AG04449 (cell line): ENCODE results near the gene NPW.
A peak's percentile ranks its signal among the peaks of the same experiment; 100 is the strongest.

Experiments used
- CTCF ChIA-PET: fragments of 350-600 bp; formaldehyde crosslinking; extraction: SDS; loops from one replicate; lab custom pipeline; 2021; ENCODE audit warnings: antibody characterized with exemption; lab: Yijun Ruan, JAX
- POLR2A ChIA-PET: fragments of 400-600, 350-600 bp; formaldehyde crosslinking; extraction: SDS; loops from one replicate; lab custom pipeline; 2020; ENCODE audit warnings: antibody characterized with exemption, inconsistent platforms; lab: Yijun Ruan, JAX
- DNase-seq: peaks from one replicate; pipeline ENCODE4 v3.0.0-alpha.2; 2010; ENCODE audit warnings: low read depth, low spot score
- H3K4me3 ChIP-seq: 2 replicates; pipeline ENCODE4 v1.5.1; 2011; ENCODE audit warnings: low read depth, mild to moderate bottlenecking, control low read depth, low read length
- TF ChIP-seq, protein P1 (sequence below): IDR thresholded peaks from one replicate; pipeline ENCODE4 v1.5.1; 2011; ENCODE audit warnings: mild to moderate bottlenecking, moderate library complexity, low read length, control low read depth, inconsistent platforms; ENCODE audit not compliant: insufficient read depth; ENCODE audit errors: missing control alignments

The NPW gene

DNA sequence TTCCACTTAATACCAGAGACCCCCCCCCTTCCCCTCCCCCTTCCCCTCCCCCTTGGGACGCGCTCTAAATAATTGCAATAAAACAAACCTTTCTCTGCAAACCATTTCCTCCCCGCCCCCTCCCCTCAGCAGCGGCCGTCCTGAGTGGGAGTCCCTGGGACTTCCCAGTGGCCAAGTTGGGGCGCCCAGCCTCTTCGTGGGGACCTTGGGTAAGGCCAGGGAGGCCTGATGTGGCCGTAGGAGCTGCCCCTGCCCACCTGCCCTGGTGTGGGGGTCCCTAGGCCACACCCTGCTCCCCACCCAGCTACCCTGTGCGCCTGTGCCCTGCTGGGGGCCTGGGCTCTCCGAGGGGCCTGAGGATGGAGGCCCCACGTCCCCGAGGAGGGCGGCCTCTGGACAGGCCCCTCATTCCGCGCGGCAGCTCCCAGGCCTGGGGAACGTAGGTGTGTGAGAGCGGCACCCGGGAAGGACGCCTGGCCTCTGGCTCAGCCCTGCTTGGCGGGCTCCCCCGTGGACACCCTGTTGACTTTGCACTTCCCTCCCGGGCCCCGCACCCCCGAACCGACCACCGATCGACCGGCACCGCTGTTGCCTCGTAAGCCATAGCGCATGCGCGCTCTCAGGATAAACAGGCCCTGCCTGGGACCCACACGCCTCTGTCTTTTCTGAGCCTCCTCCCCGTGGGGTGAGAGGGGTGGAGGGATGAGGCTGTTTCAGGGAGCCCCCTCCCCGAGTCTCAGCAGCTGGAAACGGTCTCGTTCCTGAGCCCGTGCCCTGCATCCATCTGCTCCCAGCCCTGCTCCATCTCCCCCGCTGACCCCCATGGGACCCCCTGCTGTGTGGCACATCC lies 19.0 kb downstream of the NPW start:
- no peak for DNase-seq
- POLR2A ChIA-PET: interaction anchor here (1.0 kb wide), 1 partner anchor 117 kb away, joined by 4 read pairs; the partner anchor contains the start of gene TRAF7
- H3K4me3 ChIP-seq: no peak overlapping the region
- TF ChIP-seq, protein P1, sequence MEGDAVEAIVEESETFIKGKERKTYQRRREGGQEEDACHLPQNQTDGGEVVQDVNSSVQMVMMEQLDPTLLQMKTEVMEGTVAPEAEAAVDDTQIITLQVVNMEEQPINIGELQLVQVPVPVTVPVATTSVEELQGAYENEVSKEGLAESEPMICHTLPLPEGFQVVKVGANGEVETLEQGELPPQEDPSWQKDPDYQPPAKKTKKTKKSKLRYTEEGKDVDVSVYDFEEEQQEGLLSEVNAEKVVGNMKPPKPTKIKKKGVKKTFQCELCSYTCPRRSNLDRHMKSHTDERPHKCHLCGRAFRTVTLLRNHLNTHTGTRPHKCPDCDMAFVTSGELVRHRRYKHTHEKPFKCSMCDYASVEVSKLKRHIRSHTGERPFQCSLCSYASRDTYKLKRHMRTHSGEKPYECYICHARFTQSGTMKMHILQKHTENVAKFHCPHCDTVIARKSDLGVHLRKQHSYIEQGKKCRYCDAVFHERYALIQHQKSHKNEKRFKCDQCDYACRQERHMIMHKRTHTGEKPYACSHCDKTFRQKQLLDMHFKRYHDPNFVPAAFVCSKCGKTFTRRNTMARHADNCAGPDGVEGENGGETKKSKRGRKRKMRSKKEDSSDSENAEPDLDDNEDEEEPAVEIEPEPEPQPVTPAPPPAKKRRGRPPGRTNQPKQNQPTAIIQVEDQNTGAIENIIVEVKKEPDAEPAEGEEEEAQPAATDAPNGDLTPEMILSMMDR: no peak
- CTCF ChIA-PET: interaction anchor here (0.8 to 3.7 kb wide), 2 partner anchors 16 to 34 kb away, joined by 3 to 19 read pairs; no protein-coding TSS in a partner anchor

DNA sequence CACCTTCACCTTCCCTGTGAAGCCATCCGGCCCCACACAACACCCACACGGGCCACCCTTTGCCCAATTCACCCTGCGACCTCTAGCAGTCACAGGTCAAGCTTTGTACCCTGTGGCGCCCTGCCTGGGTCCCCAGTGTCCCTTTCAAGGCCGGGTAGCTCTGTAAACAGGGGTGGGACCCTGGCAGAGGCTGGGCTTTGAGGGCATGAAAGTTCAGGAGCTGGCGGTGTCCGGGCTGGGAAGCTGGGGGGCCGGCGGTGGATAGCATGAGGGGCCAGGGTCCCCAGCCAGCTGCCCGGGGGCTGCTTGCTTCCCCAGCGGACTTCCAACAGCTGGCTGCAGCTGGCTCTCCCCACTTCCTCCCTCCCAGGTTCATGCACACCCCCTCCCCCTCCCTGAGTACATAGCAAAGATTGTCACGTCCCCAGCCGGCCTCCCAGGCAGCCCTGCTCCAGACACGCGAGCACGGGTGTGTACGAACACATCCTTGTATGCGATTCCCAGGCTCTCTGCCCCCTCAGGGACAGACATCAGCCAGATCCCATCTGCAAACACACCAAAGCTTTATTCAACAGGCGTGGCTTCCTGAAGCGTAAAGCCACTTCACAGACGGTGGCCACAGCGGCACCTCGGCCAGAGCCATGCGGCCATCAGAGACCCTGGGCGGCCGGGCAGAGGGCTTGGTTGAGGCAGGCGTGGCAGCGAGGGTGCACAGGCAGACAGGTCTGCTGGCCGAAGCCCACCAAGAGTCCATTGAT lies 19.9 kb downstream of the NPW start:
- H3K4me3 ChIP-seq: no peak overlapping the region
- CTCF ChIA-PET: interaction anchor here (0.8 to 3.7 kb wide), 5 partner anchors 17 to 110 kb away, joined by 3 to 19 read pairs (median 4); no protein-coding TSS in a partner anchor
- POLR2A ChIA-PET: interaction anchor here (1.0 to 1.1 kb wide), 2 partner anchors 59 to 116 kb away, joined by 4 read pairs; partner anchors contain the start of genes NOXO1 and TRAF7
- peak; percentile 73 for DNase-seq
- TF ChIP-seq, protein P1: no peak

DNA sequence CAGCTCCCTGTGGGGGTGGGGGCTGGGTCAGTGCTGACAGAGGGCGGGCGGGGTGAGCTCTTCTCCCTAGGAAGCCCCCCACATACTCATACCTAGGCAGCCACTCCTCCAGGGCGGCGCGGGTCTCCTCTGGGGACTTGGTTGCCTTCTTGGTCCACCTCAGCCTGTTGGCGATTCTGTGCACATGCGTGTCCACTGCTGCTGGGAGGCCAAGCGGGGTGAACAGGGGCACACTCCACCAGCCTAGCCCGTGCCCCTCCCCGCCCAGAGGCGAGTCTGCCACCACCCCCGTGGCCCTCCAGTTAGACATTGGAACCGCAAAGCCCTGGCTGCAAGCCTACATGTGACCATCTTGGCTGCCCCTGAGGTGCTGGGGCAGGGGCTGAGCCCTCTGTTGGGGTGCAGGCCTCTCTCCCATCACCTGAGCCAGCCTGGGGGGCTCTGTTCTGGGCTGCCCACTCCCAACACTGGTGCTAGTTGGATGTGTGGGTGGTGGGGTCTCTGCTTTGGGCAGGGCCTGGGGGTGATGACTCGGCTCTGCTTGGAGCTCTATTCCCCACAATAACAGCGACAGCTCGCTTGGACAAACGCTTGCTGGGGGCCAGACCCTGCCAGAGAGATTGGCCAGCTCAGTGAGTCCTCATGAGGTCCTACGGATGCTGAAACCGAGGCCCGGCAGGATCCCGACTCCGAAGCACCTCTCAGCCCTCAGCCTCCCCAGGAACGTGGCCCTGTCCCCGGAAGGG lies 20.6 kb downstream of the NPW start:
- ChIA-PET POLR2A (interaction anchor here (1.0 to 1.1 kb wide), 2 partner anchors 59 to 113 kb away, joined by 3 to 4 read pairs; partner anchors contain the start of gene NOXO1), CTCF (interaction anchor here (0.8 to 3.7 kb wide), 6 partner anchors 15 to 111 kb away, joined by 3 to 19 read pairs (median 4); no protein-coding TSS in a partner anchor)
- no peak for DNase-seq
- H3K4me3 ChIP-seq: no peak overlapping the region
- TF ChIP-seq, protein P1: no peak

DNA sequence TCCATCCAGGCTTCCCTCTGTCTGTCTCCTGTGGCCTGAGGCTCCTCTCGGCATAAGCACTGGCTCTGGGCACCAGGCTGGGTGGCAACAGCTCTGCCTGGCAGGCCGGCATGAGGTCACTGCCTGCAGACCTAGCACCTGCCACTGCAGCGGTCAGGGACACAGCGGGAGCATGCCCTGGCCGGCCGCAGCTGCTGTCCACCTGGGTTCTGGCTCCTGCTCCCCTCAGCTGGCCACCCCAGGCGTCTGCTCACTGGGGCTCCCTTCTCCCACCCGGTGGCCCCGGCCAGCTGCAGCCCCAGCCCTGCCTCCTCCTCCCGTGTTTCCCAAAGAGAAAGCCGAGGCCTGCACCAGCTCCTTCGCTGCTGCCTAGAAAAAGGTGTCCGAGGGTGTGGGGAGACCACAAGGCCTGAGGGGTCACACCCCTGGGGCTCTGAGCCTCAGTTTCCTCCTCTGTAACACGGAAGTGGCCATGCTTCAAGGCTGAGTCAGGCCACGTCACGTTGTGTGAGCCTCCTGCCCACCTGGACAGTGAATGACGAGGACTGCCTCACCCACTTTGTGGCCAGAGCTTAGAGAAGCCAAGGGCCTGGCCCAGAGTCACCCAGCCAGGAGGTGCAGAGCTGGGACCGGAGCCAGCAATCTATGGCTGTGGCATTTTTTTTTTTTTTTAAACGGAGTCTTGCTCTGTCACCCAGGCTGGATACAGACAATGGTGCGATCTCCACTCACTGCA lies 21.4 kb downstream of the NPW start:
- CTCF ChIA-PET: interaction anchor here (1.2 to 3.7 kb wide), 5 partner anchors 14 to 100 kb away, joined by 3 to 19 read pairs (median 4); no protein-coding TSS in a partner anchor
- no peak for DNase-seq
- H3K4me3 ChIP-seq: no peak overlapping the region
- POLR2A ChIA-PET: interaction anchor here (1.0 to 1.2 kb wide), 2 partner anchors 8 to 113 kb away, joined by 3 read pairs; no protein-coding TSS in a partner anchor
- TF ChIP-seq, protein P1: no peak
